ENCODE data around the gene ELK4. TPM values are rescaled to one million over a fixed set of nuclear protein-coding genes. Genes with fewer than 3 reads are reported as not detected.
A peak's percentile ranks its signal among the peaks of the same experiment; 100 is the strongest.

The ELK4 gene
- polyA plus RNA-seq, 3 donors: 1.4 to 9.0 (median 2.6) TPM

- no peak for TF ChIP-seq CTCF (IDR thresholded peaks at IDR 0.05)
- Mint-ChIP-seq H3K36me3 (peaks cover 70 to 85% of the 10 kb centered on the region in 2 donors), H3K4me1 (peaks cover 17% of the 10 kb centered on the region), H3K4me3 (no peak overlapping the region), H3K9me3 (peaks cover 0 to 2% (median 0%) of the 10 kb centered on the region in 7 donors), H3K27ac (peak overlapping the region in 4 of 7 donors; percentile 49 to 81 (median 62)), H3K27me3 (ENCODE audit: low read depth in 3 of 3) (no peaks in the 10 kb centered on the region)
- Histone ChIP-seq H3K36me3 (replicated peaks in 1 of 2; ENCODE audit: control insufficient read depth in 1 of 2, insufficient read depth in 2 of 2, low read length in 2 of 2) (peaks cover 60 to 75% of the 10 kb centered on the region in 2 donors), H3K4me2 (replicated peaks; ENCODE audit: extremely low read depth, low read length, poor library complexity, severe bottlenecking) (no peak overlapping the region), H3K27ac (ENCODE audit: low read depth in 1 of 2, low read length in 2 of 2) (peak overlapping the region in 1 of 2 donors; percentile 56), H2AFZ (ENCODE audit: insufficient read depth, low read depth, low read length, poor library complexity, severe bottlenecking) (no peak overlapping the region), H4K20me1 (ENCODE audit: insufficient read depth, low read length) (peaks cover 52% of the 10 kb centered on the region), H3K4me3 (replicated peaks in 1 of 3; ENCODE audit: low read depth in 2 of 3, low read length in 3 of 3) (no peak overlapping the region), H3K9me3 (replicated peaks in 1 of 2; ENCODE audit: control insufficient read depth in 1 of 2, insufficient read depth in 1 of 2, low read length in 2 of 2) (no peaks in the 10 kb centered on the region), H3K79me2 (ENCODE audit: insufficient read depth, low read length) (peaks cover 20% of the 10 kb centered on the region), H3K27me3 (ENCODE audit: control insufficient read depth in 2 of 2, insufficient read depth in 2 of 2, low read length in 2 of 2) (no peaks in the 10 kb centered on the region), H3K9ac (ENCODE audit: insufficient read depth, low read length, poor library complexity, severe bottlenecking) (no peak overlapping the region), H3K4me1 (ENCODE audit: control insufficient read depth in 1 of 2, insufficient read depth in 2 of 2, low read length in 2 of 2) (peaks cover 5 to 17% of the 10 kb centered on the region in 2 donors)
- intact Hi-C loops (cut with micrococcal nuclease): no loop called here
- no peak for DNase-seq
- 58% methylated on average over 2 of the region's 3 CpGs for WGBS (ENCODE audit: insufficient coverage)
Measured at GRCh38 chr1:205610901-205611466, 20.8 kb downstream of the ELK4 start.

- H3K27ac ChIP-seq (ENCODE audit: low read depth in 1 of 2, low read length in 2 of 2): peak overlapping the region in 1 of 2 donors; percentile 56
- no peak overlapping the region for H3K4me2 ChIP-seq (replicated peaks; ENCODE audit: extremely low read depth, low read length, poor library complexity, severe bottlenecking)
- no peak for DNase-seq
- peaks cover 20% of the 10 kb centered on the region for H3K79me2 ChIP-seq (ENCODE audit: insufficient read depth, low read length)
- peaks cover 0 to 2% (median 0%) of the 10 kb centered on the region in 7 donors for H3K9me3 Mint-ChIP-seq
- H3K4me3 Mint-ChIP-seq: no peak overlapping the region
- H3K36me3 Mint-ChIP-seq: peaks cover 63 to 76% of the 10 kb centered on the region in 2 donors
- peaks cover 53% of the 10 kb centered on the region for H4K20me1 ChIP-seq (ENCODE audit: insufficient read depth, low read length)
- peaks cover 25% of the 10 kb centered on the region for H3K4me1 Mint-ChIP-seq
- no peaks in the 10 kb centered on the region for H3K27me3 ChIP-seq (ENCODE audit: control insufficient read depth in 2 of 2, insufficient read depth in 2 of 2, low read length in 2 of 2)
- H3K27me3 Mint-ChIP-seq (ENCODE audit: low read depth in 3 of 3): no peaks in the 10 kb centered on the region
- peaks cover 15 to 26% of the 10 kb centered on the region in 2 donors for H3K4me1 ChIP-seq (ENCODE audit: control insufficient read depth in 1 of 2, insufficient read depth in 2 of 2, low read length in 2 of 2)
- no peak for TF ChIP-seq CTCF (IDR thresholded peaks at IDR 0.05)
- H3K27ac Mint-ChIP-seq: no peak overlapping the region
- WGBS (ENCODE audit: insufficient coverage): no CpG with 5 or more reads among the region's 2 CpGs
- H3K9ac ChIP-seq (ENCODE audit: insufficient read depth, low read length, poor library complexity, severe bottlenecking): no peak overlapping the region
- peaks cover 52 to 65% of the 10 kb centered on the region in 2 donors for H3K36me3 ChIP-seq (replicated peaks in 1 of 2; ENCODE audit: control insufficient read depth in 1 of 2, insufficient read depth in 2 of 2, low read length in 2 of 2)
- H2AFZ ChIP-seq (ENCODE audit: insufficient read depth, low read depth, low read length, poor library complexity, severe bottlenecking): no peak overlapping the region
- H3K9me3 ChIP-seq (replicated peaks in 1 of 2; ENCODE audit: control insufficient read depth in 1 of 2, insufficient read depth in 1 of 2, low read length in 2 of 2): no peaks in the 10 kb centered on the region
- intact Hi-C loops (cut with micrococcal nuclease): no loop called here
- no peak overlapping the region for H3K4me3 ChIP-seq (replicated peaks in 1 of 3; ENCODE audit: low read depth in 2 of 3, low read length in 3 of 3)
Measured at GRCh38 chr1:205610036-205610435, 21.8 kb downstream of the ELK4 start.

All from CD14-positive monocyte (primary cell).